Ovary (tissue), 9 donors: ENCODE data around the gene UBE2L6. TPM values are rescaled to one million over a fixed set of nuclear protein-coding genes. Genes with fewer than 3 reads are reported as not detected.

Experiments used
- DNase-seq, 5 donors: peaks; one replicate each; pipeline ENCODE4 v3.0.0-alpha.2; 2019 to 2020
- H3K27ac ChIP-seq, 2 donors: fragments of 200-600 bp; one replicate each; pipeline versions ENCODE4 v1.5.1 to v1.8.0; 2019 to 2022
- H3K27me3 ChIP-seq: fragments of 200-600 bp; one replicate; pipeline ENCODE4 v1.8.0; 2022
- H3K36me3 ChIP-seq: fragments of 200-600 bp; sonication (generic); one replicate; pipeline ENCODE4 v1.5.1; 2019
- H3K4me1 ChIP-seq: one replicate; pipeline ENCODE4 v1.8.1; 2013; ENCODE audit warnings: mild to moderate bottlenecking, moderate library complexity; ENCODE audit not compliant: insufficient read depth
- H3K4me3 ChIP-seq: fragments of 200-600 bp; sonication (generic); one replicate; pipeline ENCODE4 v1.5.1; 2017
- H3K9me3 ChIP-seq, 2 donors: fragments of 200-600 bp in 1 of 2; sonication (generic) in 1 of 2; one replicate each; pipeline versions ENCODE4 v1.5.1 to v1.8.1; 2013 to 2019; ENCODE audit warnings: mild to moderate bottlenecking in 1 of 2, moderate library complexity in 1 of 2
- EP300 ChIP-seq: sonication (generic); formaldehyde crosslinking; IDR thresholded peaks from one replicate; pipeline ENCODE4 v1.6.1; 2017; ENCODE audit warnings: antibody characterized with exemption
- POLR2A ChIP-seq: fragments of 450-650 bp; IDR thresholded peaks from one replicate; pipeline ENCODE4 v1.6.1; 2017; ENCODE audit warnings: antibody characterized with exemption, mild to moderate bottlenecking, moderate library complexity
- WGBS, 3 donors: extraction: QIAGEN DNeasy Blood & Tissue Kit in 1 of 3; methylation state at CpG; one replicate each; pipeline versions ENCODE4 v1.1.5 to v1.1.7; 2013 to 2017; 5-methylcytosine and 5-hydroxymethylcytosine counted together
- intact Hi-C, 4 donors: fragments of 100-400 bp; cut with DNase I; formaldehyde crosslinking; loops; one replicate each; pipeline versions ENCODE4 v1.11.0 to v1.15.1; 2022 to 2023
- polyA plus RNA-seq, 2 donors: library from polyadenylated mRNA; stranded (reverse); fragments of 200-250 nt in 1 of 2; fragments of 350-450 nt in 1 of 2; fragmentation: Illumina TruSeq in 1 of 2; extraction: RNeasy Lipid Tissue Mini Kit (QIAGEN cat#74804) in 1 of 2; gene quantifications; one replicate each; pipeline ENCODE4 v1.2.3, GENCODE V29; 2013 to 2014
- total RNA-seq, 7 donors: library from RNA; depleted of rRNA in 2 of 7; stranded (reverse); fragments of >200 nt in 2 of 7; fragmentation: NEBNext Ultra II Directional in 3 of 7; extraction: Animal tissue kit (Norgen Biotek cat#: 25700) in 3 of 7; gene quantifications; one replicate each; pipeline versions ENCODE4 v1.1.0 to v1.2.4, GENCODE V29; 2016 to 2023
- TF ChIP-seq, protein P1 (sequence below), 3 donors: fragments of 450-650 bp in 2 of 3; fragments of 200-600 bp in 1 of 3; IDR thresholded peaks; one replicate each; pipeline versions ENCODE4 v1.5.1 to v1.8.0; 2016 to 2022; ENCODE audit warnings: antibody characterized with exemption in 3 of 3, mild to moderate bottlenecking in 1 of 3
- donor health status: DM: no; HTN: no; CAD: no; lungs with moderate emphysema.
- donor health status: DM: no; HTN: no; CAD: no.
- donor health status: Bipolar disorder and iron deficiency.
- donor health status: DM: yes; HTN: yes; CAD: no.
- donor health status: DM: no; HTN: no; CAD: no.
- donor health status: DM: yes; HTN: yes; CAD: no.

UBE2L6 gene
- total and polyA plus RNA-seq, 9 donors, result 27.2 to 114 (median 59.7) TPM

DNA sequence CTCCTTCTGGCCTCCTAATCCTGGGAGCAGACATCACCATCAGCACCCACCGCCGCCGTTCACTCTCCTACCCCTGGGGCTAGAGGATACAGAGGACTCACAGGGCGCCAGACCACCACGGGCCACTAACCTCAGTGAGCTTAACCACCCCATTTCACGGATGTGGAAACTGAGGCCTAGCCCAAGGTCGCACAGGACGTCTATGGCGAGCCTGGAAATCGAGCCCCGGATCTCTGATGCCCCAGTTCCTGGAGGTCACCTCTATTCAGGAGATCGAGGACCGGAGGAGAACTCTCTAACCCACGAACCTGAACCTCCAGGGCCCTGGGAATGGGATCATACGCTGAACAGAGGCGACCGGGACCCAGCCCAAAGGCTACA is 37.3 kb downstream of the UBE2L6 start:
- WGBS, 3 donors, result 1 to 2% (median 1%) methylated on average over 16 to 17 of the region's 17 CpGs
- Histone ChIP-seq H3K36me3 (no peaks in the 10 kb centered on the region), H3K4me1 (peaks cover 4% of the 10 kb centered on the region), H3K9me3 (no peaks in the 10 kb centered on the region), H3K27ac (no peak overlapping the region), H3K4me3 (peak overlapping the region; percentile 63), H3K27me3 (no peaks in the 10 kb centered on the region)
- TF ChIP-seq, protein P1, sequence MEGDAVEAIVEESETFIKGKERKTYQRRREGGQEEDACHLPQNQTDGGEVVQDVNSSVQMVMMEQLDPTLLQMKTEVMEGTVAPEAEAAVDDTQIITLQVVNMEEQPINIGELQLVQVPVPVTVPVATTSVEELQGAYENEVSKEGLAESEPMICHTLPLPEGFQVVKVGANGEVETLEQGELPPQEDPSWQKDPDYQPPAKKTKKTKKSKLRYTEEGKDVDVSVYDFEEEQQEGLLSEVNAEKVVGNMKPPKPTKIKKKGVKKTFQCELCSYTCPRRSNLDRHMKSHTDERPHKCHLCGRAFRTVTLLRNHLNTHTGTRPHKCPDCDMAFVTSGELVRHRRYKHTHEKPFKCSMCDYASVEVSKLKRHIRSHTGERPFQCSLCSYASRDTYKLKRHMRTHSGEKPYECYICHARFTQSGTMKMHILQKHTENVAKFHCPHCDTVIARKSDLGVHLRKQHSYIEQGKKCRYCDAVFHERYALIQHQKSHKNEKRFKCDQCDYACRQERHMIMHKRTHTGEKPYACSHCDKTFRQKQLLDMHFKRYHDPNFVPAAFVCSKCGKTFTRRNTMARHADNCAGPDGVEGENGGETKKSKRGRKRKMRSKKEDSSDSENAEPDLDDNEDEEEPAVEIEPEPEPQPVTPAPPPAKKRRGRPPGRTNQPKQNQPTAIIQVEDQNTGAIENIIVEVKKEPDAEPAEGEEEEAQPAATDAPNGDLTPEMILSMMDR (IDR thresholded peaks at IDR 0.05), result no peak
- no peak for TF ChIP-seq EP300
- TF ChIP-seq POLR2A, result no peak
- peak in 2 of 5 donors; percentile 23 to 44 for DNase-seq
- intact Hi-C loops, result loop anchor here in 1 of 4 donors (2.0 kb wide), 1 partner anchor 29 kb away; no protein-coding TSS in a partner anchor

DNA sequence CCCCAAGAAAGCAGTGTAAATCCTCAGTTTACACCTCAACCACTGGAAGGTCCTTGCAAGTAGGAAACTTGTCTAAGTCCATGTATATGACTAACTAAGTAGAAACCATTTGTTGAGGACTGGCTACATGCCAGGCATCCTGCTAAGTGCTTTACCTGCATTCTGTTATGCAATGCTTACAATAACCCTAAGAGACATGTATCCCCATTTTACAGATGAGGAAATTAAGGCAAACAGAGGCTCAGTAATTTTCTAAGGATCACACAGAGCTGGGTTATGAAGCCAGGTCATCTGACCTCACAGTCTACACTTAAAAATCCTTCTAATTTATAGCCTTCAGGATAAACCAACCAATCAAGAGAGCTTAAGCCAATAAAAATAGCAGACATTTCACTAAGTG is 38.5 kb downstream of the UBE2L6 start:
- Histone ChIP-seq H3K27ac (no peak overlapping the region), H3K27me3 (no peaks in the 10 kb centered on the region), H3K4me1 (peaks cover 4% of the 10 kb centered on the region), H3K4me3 (no peak overlapping the region), H3K36me3 (no peaks in the 10 kb centered on the region), H3K9me3 (no peaks in the 10 kb centered on the region)
- intact Hi-C loops, result loop anchor here in 2 of 4 donors (5.0 to 10.0 kb wide), 2 partner anchors 72 to 74 kb away; no protein-coding TSS in a partner anchor
- no peak for DNase-seq
- TF ChIP-seq, protein P1 (IDR thresholded peaks at IDR 0.05), result no peak
- TF ChIP-seq EP300, result no peak
- no peak for TF ChIP-seq POLR2A

- WGBS, 3 donors, result 15 to 17% (median 16%) methylated on average over 7 of the region's 7 CpGs
- DNase-seq, result peak; percentile 62 to 83 (median 81)
- Histone ChIP-seq H3K4me3 (no peak overlapping the region), H3K4me1 (peaks cover 4% of the 10 kb centered on the region), H3K9me3 (no peaks in the 10 kb centered on the region), H3K27ac (no peak overlapping the region), H3K27me3 (no peaks in the 10 kb centered on the region), H3K36me3 (no peaks in the 10 kb centered on the region)
- intact Hi-C loops, result loop anchor here (2.0 to 10.0 kb wide), 4 partner anchors 34 to 72 kb away; no protein-coding TSS in a partner anchor
- TF ChIP-seq, protein P1 (IDR thresholded peaks at IDR 0.05), result peak; percentile 82 to 94 (median 90)
- TF ChIP-seq EP300, result no peak
These were observed 40.3 kb downstream of the UBE2L6 start for GRCh38 chr11:57527056-57527631.

- no peak for DNase-seq
- Histone ChIP-seq H3K4me3 (no peak overlapping the region), H3K9me3 (no peaks in the 10 kb centered on the region), H3K27ac (no peak overlapping the region), H3K27me3 (no peaks in the 10 kb centered on the region), H3K4me1 (no peaks in the 10 kb centered on the region), H3K36me3 (no peaks in the 10 kb centered on the region)
- intact Hi-C loops, result loop anchor here in 2 of 4 donors (5.0 to 10.0 kb wide), 2 partner anchors 61 to 69 kb away; partner anchors contain the start of gene RTN4RL2 (in 1 of the 2)
- TF ChIP-seq, protein P1 (IDR thresholded peaks at IDR 0.05), result no peak
- TF ChIP-seq EP300, result no peak
- 87 to 92% (median 88%) methylated on average over 4 of the region's 4 CpGs for WGBS, 3 donors
These were observed 44.1 kb downstream of the UBE2L6 start for GRCh38 chr11:57523419-57523818.
